ENCODE results near the gene BOLA3. TPM values are rescaled to one million over a fixed set of nuclear protein-coding genes. Genes with fewer than 3 reads are reported as not detected.

The BOLA3 gene
- total and polyA plus RNA-seq, 2 experiments from 2014 or later, result 46.2 to 104 TPM

DNA sequence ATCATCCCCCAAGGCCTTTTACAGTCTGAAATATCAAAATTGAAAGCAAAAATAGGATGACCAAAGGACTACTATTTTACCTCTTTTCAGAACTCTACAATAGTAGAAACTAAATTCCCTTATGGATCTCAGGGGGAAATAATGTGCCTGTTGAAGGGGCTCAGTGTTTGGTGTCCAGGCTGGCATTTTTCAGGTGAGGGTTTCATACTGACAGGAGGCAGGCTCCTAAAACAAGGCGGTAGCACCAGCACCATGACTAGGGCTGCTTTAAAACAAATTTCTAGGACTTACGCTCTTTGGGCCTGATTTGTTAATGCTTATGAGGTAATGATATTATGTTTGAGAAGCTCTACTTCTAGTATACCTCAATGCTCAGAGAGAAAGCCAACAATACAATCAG, 5.2 kb upstream of the BOLA3 start:
- Histone ChIP-seq H3K4me1 (ENCODE audit: insufficient read depth) (no peaks in the 10 kb centered on the region), H4K20me1 (ENCODE audit: insufficient read depth) (no peaks in the 10 kb centered on the region), H3K9ac (no peak overlapping the region), H2AFZ (no peak overlapping the region), H3K36me3 (ENCODE audit: low read depth) (peaks cover 51% of the 10 kb centered on the region), H3K27me3 (replicated peaks; ENCODE audit: insufficient read depth) (no peaks in the 10 kb centered on the region), H3K4me3 (no peak overlapping the region), H3K9me3 (ENCODE audit: low read depth) (no peaks in the 10 kb centered on the region), H3K79me2 (ENCODE audit: insufficient read depth) (peaks cover 16% of the 10 kb centered on the region; the same call in 1 of the 2 replicates), H3K9me2 (ENCODE audit: insufficient read depth) (no peaks in the 10 kb centered on the region), H3F3A (ENCODE audit: insufficient read depth) (peaks cover 62% of the 10 kb centered on the region), H3K4me2 (ENCODE audit: unreplicated experiment) (no peak overlapping the region), H3K27ac (no peak overlapping the region)
- WGBS, 2 experiments (ENCODE audit: low coverage in 1 of 2, low lambda C conversion rate in 2 of 2, missing lambda C conversion rate in 2 of 2), result 90% methylated on average over 2 of the region's 2 CpGs
- in situ Hi-C loops (cut with MboI), result no loop called here
- DNase-seq, result no peak
- no peak for TF ChIP-seq EZH2 (IDR thresholded peaks at IDR 0.05; ENCODE audit: insufficient read depth, poor library complexity, severe bottlenecking)
- TF ChIP-seq EZH2phosphoT487 (IDR thresholded peaks at IDR 0.05; ENCODE audit: insufficient read depth, low read depth), result no peak

DNA sequence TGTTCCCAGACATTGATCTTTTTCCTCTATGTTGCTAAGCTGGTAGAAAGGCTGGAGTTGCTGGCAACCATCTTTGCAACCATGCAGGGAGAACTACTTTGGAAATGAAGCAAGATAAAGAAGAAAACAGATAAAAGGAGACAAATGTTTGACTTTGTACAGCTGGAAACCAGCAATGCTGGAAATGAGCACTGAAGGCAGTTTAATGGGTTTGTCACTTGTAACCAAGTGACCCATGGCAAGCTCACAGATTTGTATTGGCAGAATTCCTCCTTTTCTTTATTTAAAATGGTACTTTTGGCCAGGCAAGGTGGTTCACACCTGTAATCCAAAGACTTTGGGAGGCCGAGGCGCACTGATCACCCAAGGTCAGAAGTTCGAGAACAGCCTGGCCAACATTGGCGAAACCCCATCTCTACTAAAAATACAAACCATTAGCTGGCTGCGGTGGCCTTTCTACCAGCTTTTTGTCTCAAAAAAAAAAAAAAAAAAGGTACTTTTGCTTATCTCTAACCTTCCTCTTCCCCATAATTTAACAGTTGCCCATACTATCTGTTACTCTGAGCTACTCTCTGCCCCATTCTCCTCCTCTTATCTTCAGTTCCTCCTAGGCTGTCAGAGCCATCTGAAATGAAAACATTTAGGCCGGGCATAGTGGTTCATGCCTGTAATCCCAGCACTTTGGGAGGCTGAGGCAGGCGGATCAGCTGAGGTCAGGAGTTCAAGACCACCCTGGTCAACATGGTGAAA, 2.0 kb upstream of the BOLA3 start:
- 84 to 88% methylated on average over 7 of the region's 7 CpGs for whole genome bisulfite sequencing, 2 experiments (ENCODE audit: low coverage in 1 of 2, low lambda C conversion rate in 2 of 2, missing lambda C conversion rate in 2 of 2)
- H3K4me3 ChIP-seq, result no peak overlapping the region
- no peaks in the 10 kb centered on the region for H3K9me2 ChIP-seq (ENCODE audit: insufficient read depth)
- no peak for DNase-seq
- H3K27me3 ChIP-seq (replicated peaks; ENCODE audit: insufficient read depth), result no peaks in the 10 kb centered on the region
- no peak overlapping the region for H3K4me2 ChIP-seq (ENCODE audit: unreplicated experiment)
- no peaks in the 10 kb centered on the region for H4K20me1 ChIP-seq (ENCODE audit: insufficient read depth)
- peaks cover 20% of the 10 kb centered on the region for H3K36me3 ChIP-seq (ENCODE audit: low read depth)
- H2AFZ ChIP-seq, result no peak overlapping the region
- H3F3A ChIP-seq (ENCODE audit: insufficient read depth), result peaks cover 53% of the 10 kb centered on the region
- H3K79me2 ChIP-seq (ENCODE audit: insufficient read depth), result peaks cover 18% of the 10 kb centered on the region
- H3K9me3 ChIP-seq (ENCODE audit: low read depth), result no peaks in the 10 kb centered on the region
- H3K9ac ChIP-seq, result no peak overlapping the region
- TF ChIP-seq EZH2phosphoT487 (IDR thresholded peaks at IDR 0.05; ENCODE audit: insufficient read depth, low read depth) (no peak), EZH2 (IDR thresholded peaks at IDR 0.05; ENCODE audit: insufficient read depth, poor library complexity, severe bottlenecking) (no peak)
- in situ Hi-C loops (cut with MboI), result no loop called here
- no peak overlapping the region for H3K27ac ChIP-seq
- peaks cover 7% of the 10 kb centered on the region for H3K4me1 ChIP-seq (ENCODE audit: insufficient read depth)

DNA sequence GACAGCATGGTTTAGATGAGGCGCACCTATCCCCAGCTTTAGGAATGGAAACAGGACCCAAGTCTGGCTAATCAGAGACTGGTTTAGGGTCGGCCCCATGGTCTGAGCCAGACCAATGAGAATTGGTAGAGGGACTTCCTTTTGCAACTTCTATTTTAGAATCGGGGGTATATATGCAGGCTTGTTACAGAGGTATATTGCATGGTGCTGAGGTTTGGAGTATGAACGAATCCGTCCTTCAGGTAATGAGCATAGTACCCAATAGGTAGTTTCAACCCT, 1.5 kb upstream of the BOLA3 start:
- H3K9me2 ChIP-seq (ENCODE audit: insufficient read depth), result no peaks in the 10 kb centered on the region
- no peaks in the 10 kb centered on the region for H3K27me3 ChIP-seq (replicated peaks; ENCODE audit: insufficient read depth)
- H2AFZ ChIP-seq, result no peak overlapping the region
- no peak overlapping the region for H3K27ac ChIP-seq
- H3K9me3 ChIP-seq (ENCODE audit: low read depth), result no peaks in the 10 kb centered on the region
- no peak for DNase-seq
- peaks cover 53% of the 10 kb centered on the region for H3F3A ChIP-seq (ENCODE audit: insufficient read depth)
- H3K9ac ChIP-seq, result no peak overlapping the region
- peaks cover 7% of the 10 kb centered on the region for H3K4me1 ChIP-seq (ENCODE audit: insufficient read depth)
- in situ Hi-C loops (cut with MboI), result no loop called here
- peaks cover 18% of the 10 kb centered on the region for H3K79me2 ChIP-seq (ENCODE audit: insufficient read depth)
- no peak overlapping the region for H3K4me3 ChIP-seq
- H4K20me1 ChIP-seq (ENCODE audit: insufficient read depth), result no peaks in the 10 kb centered on the region
- H3K4me2 ChIP-seq (ENCODE audit: unreplicated experiment), result no peak overlapping the region
- H3K36me3 ChIP-seq (ENCODE audit: low read depth), result peaks cover 15% of the 10 kb centered on the region
- 86 to 92% methylated on average over 5 of the region's 5 CpGs for WGBS, 2 experiments (ENCODE audit: low coverage in 1 of 2, low lambda C conversion rate in 2 of 2, missing lambda C conversion rate in 2 of 2)
- no peak for TF ChIP-seq EZH2 (IDR thresholded peaks at IDR 0.05; ENCODE audit: insufficient read depth, poor library complexity, severe bottlenecking)
- TF ChIP-seq EZH2phosphoT487 (IDR thresholded peaks at IDR 0.05; ENCODE audit: insufficient read depth, low read depth), result no peak

DNA sequence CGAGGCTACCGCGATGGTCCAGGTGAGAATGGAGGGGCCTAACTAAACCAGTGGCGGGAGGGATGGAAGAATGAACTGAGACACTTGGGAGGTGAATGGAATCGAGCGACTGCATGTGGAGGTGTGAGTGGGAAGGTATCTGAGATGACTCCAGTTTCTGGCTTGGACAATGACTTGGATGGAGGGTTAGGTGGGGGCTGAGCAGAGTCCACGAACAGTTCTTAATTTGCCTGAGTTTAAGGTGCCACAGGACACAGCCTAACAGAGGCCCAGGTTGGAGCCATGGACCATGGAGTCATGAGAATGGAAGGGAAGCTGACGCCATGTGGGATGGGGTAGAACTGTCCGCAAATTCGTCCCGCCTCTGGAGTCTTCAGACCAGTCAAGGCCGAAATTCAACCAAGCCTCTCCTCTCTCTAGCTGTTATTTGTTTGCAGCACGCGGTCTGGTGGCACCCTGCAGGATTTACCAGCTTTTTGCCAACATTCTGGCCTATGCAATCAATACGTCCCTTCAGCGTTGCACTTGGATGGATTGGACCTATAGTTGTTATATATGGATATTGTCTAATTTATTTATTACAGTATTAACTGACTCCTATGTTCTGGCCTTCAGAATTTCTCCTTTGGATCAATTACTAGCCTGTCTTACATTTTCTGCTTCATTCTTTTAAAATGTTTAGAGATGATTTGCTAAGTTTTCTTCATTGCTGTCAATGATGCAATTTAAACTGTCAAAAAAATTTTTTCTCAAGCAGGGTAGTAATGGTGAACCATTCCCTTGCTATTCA, 940 bp upstream of the BOLA3 start:
- Histone ChIP-seq H3K27ac (peak overlapping the region; percentile 35; the same call in 1 of the 2 replicates), H3K9me3 (ENCODE audit: low read depth) (no peaks in the 10 kb centered on the region), H3K27me3 (replicated peaks; ENCODE audit: insufficient read depth) (no peaks in the 10 kb centered on the region), H3K79me2 (ENCODE audit: insufficient read depth) (peaks cover 18% of the 10 kb centered on the region), H3F3A (ENCODE audit: insufficient read depth) (peaks cover 53% of the 10 kb centered on the region), H3K4me2 (ENCODE audit: unreplicated experiment) (peak overlapping the region; percentile 96), H3K4me3 (peak overlapping the region; percentile 88), H3K36me3 (ENCODE audit: low read depth) (peaks cover 13% of the 10 kb centered on the region), H3K4me1 (ENCODE audit: insufficient read depth) (peaks cover 7% of the 10 kb centered on the region), H4K20me1 (ENCODE audit: insufficient read depth) (no peaks in the 10 kb centered on the region), H2AFZ (peak overlapping the region; percentile 97), H3K9ac (peak overlapping the region; percentile 80), H3K9me2 (ENCODE audit: insufficient read depth) (no peaks in the 10 kb centered on the region)
- in situ Hi-C loops (cut with MboI), result no loop called here
- WGBS, 2 experiments (ENCODE audit: low coverage in 1 of 2, low lambda C conversion rate in 2 of 2, missing lambda C conversion rate in 2 of 2), result 33 to 39% methylated on average over 16 of the region's 16 CpGs
- TF ChIP-seq EZH2 (IDR thresholded peaks at IDR 0.05; ENCODE audit: insufficient read depth, poor library complexity, severe bottlenecking), result no peak
- TF ChIP-seq EZH2phosphoT487 (IDR thresholded peaks at IDR 0.05; ENCODE audit: insufficient read depth, low read depth), result no peak
- DNase-seq, result peak; percentile 23

All from GM23248 (cell line).